Measurements from ENCODE around the gene SLC5A11. TPM values are rescaled to one million over a fixed set of nuclear protein-coding genes. Genes with fewer than 3 reads are reported as not detected.
A peak's percentile ranks its signal among the peaks of the same experiment; 100 is the strongest.

SLC5A11 gene
- total RNA-seq, 1 experiment from 2014 or later = 0.22 TPM

- no peaks in the 10 kb centered on the region for H3K9me3 Mint-ChIP-seq
- peaks cover 25 to 62% (median 62%) of the 10 kb centered on the region in 3 experiments; a peak in 6 of 7 replicates for H3K36me3 Mint-ChIP-seq (ENCODE audit: insufficient read depth in 1 of 3, low read depth in 3 of 3)
- H2BK15ac ChIP-seq (ENCODE audit: low read depth, low read length) = no peak overlapping the region
- H3K4ac ChIP-seq (ENCODE audit: low read depth, low read length) = no peak overlapping the region
- H2BK5ac ChIP-seq (ENCODE audit: insufficient read length, low read length) = no peak overlapping the region
- no peak overlapping the region for H3T11ph ChIP-seq (ENCODE audit: low read length)
- no peak overlapping the region for H3K9ac ChIP-seq (ENCODE audit: extremely low read depth, insufficient read length, low read length)
- no peaks in the 10 kb centered on the region for H3K23me2 ChIP-seq (ENCODE audit: insufficient read length, low read depth, low read length, poor library complexity, severe bottlenecking)
- TF ChIP-seq, protein P1, sequence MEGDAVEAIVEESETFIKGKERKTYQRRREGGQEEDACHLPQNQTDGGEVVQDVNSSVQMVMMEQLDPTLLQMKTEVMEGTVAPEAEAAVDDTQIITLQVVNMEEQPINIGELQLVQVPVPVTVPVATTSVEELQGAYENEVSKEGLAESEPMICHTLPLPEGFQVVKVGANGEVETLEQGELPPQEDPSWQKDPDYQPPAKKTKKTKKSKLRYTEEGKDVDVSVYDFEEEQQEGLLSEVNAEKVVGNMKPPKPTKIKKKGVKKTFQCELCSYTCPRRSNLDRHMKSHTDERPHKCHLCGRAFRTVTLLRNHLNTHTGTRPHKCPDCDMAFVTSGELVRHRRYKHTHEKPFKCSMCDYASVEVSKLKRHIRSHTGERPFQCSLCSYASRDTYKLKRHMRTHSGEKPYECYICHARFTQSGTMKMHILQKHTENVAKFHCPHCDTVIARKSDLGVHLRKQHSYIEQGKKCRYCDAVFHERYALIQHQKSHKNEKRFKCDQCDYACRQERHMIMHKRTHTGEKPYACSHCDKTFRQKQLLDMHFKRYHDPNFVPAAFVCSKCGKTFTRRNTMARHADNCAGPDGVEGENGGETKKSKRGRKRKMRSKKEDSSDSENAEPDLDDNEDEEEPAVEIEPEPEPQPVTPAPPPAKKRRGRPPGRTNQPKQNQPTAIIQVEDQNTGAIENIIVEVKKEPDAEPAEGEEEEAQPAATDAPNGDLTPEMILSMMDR (conservative IDR thresholded peaks at IDR 0.05) = no peak
- no peak overlapping the region for H4K5ac ChIP-seq (ENCODE audit: insufficient read length, low read depth, low read length)
- no peak overlapping the region for H3K23ac ChIP-seq (ENCODE audit: insufficient read length, low read depth, low read length)
- WGBS (ENCODE audit: extremely low coverage, insufficient read length, low lambda C conversion rate) = 100% methylated on average over 1 of the region's 12 CpGs
- H3K27ac ChIP-seq (ENCODE audit: insufficient read length, low read depth, low read length) = no peak overlapping the region
- no peaks in the 10 kb centered on the region for H3K27me3 Mint-ChIP-seq (ENCODE audit: low read depth)
- H2BK20ac ChIP-seq (ENCODE audit: low read depth, low read length, poor library complexity, severe bottlenecking) = no peak overlapping the region
- no peaks in the 10 kb centered on the region for H3K4me1 ChIP-seq (ENCODE audit: insufficient read depth, low read length)
- no peaks in the 10 kb centered on the region for H3K79me2 ChIP-seq (ENCODE audit: insufficient read depth, low read length)
- no peaks in the 10 kb centered on the region for H3K27me3 ChIP-seq (ENCODE audit: insufficient read depth, low read length)
- H4K91ac ChIP-seq (ENCODE audit: insufficient read length, low read depth, low read length) = no peak overlapping the region
- no peaks in the 10 kb centered on the region for H3K9me3 ChIP-seq (ENCODE audit: control insufficient read depth, low read depth, low read length)
- H3K4me3 Mint-ChIP-seq = peak overlapping the region in 1 of 2 experiments; percentile 28; a peak in 1 of 5 replicates
- DNase-seq = no peak
- H3K27ac Mint-ChIP-seq = peak overlapping the region in 2 of 3 experiments; percentile 62 to 75; a peak in 3 of 7 replicates
- no peak overlapping the region for H4K8ac ChIP-seq (replicated peaks; ENCODE audit: insufficient read length, low read depth, low read length)
- H3K4me1 Mint-ChIP-seq = no peaks in the 10 kb centered on the region
- no peak overlapping the region for H2AK5ac ChIP-seq (ENCODE audit: insufficient read length, low read length)
- no peak overlapping the region for H3K18ac ChIP-seq (ENCODE audit: insufficient read length, low read depth, low read length)
- H2AFZ ChIP-seq (ENCODE audit: low read length) = no peak overlapping the region
- no peak overlapping the region for H3K4me2 ChIP-seq (ENCODE audit: insufficient read depth, insufficient read length, low read length)
- H3K79me1 ChIP-seq (ENCODE audit: insufficient read depth, low read depth, low read length, poor library complexity, severe bottlenecking) = no peaks in the 10 kb centered on the region
- H3K14ac ChIP-seq (ENCODE audit: insufficient read depth, low read length) = no peak overlapping the region
- peaks cover 2% of the 10 kb centered on the region for H4K20me1 ChIP-seq (ENCODE audit: control insufficient read depth, insufficient read depth, insufficient read length)
- no peak overlapping the region for H2BK120ac ChIP-seq (ENCODE audit: low read depth, low read length, poor library complexity, severe bottlenecking)
- no peak overlapping the region for H2BK12ac ChIP-seq (ENCODE audit: insufficient read length, low read depth, low read length)
- H3K56ac ChIP-seq (ENCODE audit: insufficient read length, low read depth, low read length) = no peak overlapping the region
Observed at GRCh38 chr16:24826096-24826690, 19.6 kb upstream of the SLC5A11 start.

Measured in H9 (cell line).